ENCODE data around the gene TRMT1.
"Not testable (repeated sequence)": the region's sequence is repeated elsewhere in the genome, so short reads cannot be mapped to it uniquely, and the experiment has no call there.

TRMT1 gene

DNA sequence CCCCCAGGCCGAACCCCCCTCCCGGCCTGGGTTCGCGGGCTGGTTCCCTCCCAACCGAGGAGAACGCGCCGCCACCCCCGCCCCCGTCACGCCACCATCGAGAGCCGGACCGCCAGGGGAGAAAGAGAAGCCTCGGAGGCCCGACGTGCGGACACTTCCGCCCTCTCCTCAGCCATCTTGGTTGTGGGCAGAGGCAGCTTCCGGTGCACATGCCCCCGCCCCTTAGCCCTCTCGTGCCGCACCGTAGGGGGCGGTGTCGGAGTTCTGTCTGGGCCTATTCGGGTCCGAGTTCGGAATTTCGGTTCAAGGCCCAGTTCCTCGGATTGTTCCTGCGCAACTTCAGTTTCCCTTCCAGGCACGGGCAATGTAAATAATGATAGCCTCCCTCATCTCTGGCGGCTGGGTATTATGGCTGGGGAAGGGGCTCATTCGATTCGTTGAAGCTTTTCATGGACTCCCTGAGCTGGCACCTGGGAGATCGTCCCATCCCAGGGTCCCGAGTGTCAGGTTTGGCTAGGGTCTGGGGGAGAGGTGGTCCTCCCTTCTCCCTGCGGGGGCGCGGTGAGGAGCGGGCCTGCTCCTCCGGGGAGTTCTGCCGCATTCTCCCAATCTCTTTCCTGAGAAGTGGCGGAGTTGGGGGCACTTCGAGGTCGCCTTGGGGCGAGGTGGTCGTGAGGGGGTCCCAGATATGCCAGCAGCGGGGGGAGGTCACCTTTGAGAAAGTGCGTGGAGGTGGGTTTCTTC lies 33.8 kb upstream of the TRMT1 start, which contains the start of the genes IER2 and STX10:
TSS of gene IER2 (plus strand) at position 225 of the 744 bp plus-strand sequence. CDS start 2,776 bp downstream, outside the sequence.
TSS of gene STX10 (minus strand) at position 189 of the 744 bp plus-strand sequence. CDS start 202 bp downstream, outside the sequence.
- peak; percentile 82 for DNase-seq

DNA sequence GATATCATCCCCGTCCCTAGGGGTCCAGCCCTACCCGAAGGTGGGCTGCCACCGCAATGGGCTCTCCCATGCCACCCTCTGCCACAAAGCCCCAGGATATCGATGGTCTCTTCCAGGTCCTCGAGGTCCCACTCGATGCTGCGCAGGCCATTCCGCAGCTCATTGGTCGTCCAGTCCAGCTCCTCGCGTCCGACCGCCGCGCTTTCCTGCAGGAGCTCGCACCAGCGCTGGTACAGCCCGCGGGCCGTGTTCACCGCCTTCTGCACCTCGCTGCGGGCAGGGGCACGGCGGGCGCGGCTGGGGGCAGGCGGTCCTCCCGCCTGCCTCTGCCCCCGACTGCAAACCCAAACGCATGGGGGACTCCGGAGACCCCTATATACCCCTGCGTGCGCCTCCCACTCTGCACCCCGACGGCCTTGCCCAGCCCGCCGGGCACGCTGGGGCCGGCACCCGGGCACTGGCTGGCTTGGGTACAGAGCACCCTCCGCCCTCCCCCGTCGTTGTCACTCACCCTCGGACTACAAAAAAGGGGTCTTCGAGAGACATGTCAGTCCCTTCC lies 33.2 kb upstream of the TRMT1 start:
- no peak for DNase-seq

DNA sequence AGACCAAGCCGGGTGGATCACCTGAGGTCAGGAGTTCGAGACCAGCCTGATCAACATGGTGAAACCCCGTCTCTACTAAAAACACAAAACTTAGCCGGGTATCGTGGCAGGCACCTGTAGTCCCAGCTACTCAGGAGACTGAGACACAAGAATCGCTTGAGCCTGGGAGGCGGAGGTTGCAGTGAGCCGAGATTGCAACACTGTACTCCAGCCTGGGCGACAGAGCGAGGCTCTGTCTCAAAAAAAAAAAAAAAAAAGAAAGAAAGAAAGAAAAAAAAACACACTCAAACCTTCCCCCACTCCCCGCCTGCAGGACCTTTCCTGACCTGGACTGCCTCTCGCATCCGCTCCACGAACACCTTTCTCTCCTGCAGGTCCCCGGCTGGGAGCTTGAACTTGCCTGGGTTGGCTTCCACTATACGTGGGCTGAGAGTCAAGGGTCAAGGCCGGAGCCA lies 32.7 kb upstream of the TRMT1 start:
- DNase-seq: not testable (repeated sequence)

DNA sequence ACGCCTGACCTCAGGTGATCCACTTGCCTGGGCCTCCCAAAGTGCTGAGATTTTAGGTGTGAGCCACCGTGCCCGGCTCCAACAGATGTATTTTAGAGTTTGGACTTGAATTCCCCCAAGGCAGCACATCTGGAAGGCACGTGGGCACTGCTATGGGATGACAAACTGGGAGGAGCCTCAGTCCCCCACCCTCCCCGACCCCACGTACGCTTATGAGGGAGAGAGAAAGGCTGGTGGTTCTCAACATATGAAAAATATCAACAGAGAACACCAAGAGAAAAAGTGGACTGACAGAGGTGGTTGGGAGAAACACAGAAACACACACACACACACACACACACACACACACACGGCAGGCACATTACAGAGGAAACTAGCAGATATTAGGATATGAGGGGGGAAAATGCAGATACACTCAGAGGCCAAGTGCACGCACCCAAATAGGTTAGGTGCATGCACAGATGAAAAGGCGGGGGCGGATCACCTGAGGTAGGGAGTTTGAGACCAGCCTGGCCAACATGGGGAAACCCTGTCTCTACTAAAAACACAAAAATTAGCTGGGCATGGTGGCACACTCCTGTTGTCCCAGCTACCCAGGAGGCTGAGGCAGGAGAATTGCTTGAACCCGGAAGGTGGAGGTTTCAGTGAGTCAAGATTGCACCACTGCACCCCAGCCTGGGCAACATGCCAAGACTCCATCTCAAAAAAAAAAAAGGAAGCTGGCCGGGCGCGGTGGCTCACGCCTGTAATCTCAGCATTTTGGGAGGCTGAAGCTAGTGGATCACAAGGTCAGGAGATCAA lies 30.4 kb upstream of the TRMT1 start:
- DNase-seq: no peak

DNA sequence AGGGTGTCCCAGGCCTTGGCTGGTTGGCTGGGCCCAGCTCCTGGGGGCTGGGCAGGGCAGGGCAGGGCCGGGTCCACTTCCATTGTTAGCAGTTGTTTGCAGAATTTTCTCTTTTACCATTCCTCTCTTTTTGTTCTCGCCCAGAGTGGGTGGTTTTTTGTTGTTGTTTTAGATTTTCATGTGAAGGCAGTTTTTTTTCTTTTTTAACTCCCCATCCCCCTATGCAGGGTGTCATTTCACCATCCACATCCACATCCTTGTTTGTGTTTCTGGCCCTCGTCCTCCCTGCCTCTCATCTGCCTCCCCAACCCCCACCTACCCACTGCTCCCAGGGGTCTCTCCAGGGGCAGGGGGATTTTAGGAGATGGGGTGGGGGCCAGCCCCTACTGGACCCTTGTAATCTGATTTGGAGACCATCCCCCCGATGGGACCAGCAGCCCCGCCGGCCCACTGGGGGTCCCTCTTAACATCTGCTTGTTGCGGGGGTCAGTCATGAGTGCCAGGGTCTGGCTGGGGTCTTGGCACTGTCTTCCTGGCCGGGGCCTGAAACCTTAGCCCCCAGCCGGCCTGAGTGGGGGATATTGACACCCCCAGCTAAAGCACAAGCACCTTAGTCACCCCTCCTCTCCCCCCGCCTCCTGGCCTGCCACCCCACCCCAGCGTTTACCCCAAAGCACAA lies 23.2 kb upstream of the TRMT1 start:
- no peak for DNase-seq

DNA sequence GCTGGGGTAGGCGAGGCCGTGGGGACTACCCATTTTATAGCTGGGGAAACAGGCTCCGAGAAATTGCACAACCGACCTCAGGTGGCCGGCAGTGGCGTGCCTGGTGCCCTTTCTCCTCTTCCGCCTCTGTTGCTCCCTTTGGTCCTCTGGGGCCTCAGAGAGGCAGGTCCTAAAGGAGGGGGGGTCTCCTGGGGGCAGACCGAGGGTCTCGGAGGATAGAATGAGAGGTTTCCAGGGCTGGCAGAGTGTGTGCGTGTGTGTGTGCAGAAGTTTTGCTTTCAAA lies 22.3 kb upstream of the TRMT1 start:
- no peak for DNase-seq

DNA sequence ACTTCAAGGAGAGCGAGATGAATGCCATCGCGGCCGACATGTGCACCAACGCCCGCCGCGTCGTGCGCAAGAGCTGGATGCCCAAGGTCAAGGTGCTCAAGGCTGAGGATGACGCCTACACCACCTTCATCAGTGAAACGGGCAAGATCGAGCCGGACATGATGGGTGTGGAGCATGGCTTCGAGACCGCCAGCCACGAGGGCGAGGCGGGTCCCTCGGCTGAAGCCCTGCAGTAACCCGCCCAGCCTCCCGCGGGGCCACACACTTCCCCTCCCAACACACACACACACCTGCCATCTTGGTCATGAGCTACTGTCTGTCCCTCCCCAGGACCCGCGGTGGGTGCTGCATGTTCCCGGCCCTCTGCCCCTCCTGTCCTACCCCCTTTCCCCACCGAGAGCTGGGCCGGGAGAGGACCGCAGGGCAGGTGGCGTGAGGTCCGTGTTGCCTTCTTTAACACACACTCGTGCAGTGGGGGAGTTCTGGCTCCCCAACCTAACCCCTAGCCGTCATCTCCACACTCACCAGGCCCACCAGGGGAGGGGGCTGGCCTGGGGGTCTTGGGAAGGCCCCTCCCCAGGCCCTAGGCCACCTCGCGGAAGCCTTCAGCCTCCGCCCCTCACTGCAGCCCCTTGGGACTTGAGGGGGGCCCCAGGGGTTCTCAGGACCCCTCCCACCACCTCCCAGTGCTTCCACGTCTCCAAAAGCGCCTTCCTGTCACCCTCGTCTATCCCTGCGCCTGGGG lies 21.8 kb upstream of the TRMT1 start:
- DNase-seq: no peak

DNA sequence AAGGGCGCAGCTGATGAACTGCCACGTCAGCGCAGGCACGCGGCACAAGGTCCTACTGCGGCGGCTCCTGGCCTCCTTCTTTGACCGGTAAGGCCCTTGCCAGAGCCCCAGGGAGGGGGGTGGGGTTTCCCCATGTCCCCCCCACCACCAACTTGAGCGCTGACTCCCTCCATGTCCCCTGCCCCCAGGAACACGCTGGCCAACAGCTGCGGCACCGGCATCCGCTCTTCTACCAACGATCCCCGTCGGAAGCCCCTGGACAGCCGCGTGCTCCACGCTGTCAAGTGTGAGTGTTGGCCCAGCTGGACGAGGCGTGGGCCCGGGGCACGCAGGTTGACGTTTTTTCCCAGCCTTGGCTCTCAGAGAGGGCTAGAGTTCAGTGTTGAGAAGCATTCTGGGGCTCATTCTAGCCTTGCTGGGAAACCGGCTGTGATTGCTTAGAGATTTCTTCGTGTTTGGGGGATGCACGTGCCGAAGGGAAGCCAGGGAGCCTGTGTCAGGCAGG lies 20.8 kb upstream of the TRMT1 start:
- no peak for DNase-seq

DNA sequence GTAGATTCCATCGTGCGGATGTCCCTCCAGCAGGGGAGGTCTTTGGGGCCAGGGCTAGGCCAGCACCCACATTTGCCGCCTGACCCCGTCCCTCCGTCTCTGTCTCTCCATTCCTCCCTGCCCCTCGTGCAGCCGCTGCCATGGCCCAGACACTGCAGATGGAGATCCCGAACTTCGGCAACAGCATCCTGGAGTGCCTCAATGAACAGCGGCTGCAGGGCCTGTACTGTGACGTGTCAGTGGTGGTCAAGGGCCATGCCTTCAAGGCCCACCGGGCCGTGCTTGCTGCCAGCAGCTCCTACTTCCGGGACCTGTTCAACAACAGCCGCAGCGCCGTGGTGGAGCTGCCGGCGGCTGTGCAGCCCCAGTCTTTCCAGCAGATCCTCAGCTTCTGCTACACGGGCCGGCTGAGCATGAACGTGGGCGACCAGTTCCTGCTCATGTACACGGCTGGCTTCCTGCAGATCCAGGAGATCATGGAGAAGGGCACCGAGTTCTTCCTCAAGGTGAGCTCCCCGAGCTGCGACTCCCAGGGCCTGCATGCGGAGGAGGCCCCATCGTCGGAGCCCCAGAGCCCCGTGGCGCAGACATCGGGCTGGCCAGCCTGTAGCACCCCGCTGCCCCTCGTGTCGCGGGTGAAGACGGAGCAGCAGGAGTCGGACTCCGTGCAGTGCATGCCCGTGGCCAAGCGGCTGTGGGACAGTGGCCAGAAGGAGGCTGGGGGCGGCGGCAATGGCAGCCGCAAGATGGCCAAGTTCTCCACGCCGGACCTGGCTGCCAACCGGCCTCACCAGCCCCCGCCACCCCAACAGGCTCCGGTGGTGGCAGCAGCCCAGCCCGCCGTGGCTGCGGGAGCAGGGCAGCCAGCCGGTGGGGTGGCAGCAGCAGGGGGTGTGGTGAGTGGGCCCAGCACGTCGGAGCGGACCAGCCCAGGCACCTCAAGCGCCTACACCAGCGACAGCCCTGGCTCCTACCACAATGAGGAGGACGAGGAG lies 18.8 kb upstream of the TRMT1 start:
- DNase-seq: no peak

DNA sequence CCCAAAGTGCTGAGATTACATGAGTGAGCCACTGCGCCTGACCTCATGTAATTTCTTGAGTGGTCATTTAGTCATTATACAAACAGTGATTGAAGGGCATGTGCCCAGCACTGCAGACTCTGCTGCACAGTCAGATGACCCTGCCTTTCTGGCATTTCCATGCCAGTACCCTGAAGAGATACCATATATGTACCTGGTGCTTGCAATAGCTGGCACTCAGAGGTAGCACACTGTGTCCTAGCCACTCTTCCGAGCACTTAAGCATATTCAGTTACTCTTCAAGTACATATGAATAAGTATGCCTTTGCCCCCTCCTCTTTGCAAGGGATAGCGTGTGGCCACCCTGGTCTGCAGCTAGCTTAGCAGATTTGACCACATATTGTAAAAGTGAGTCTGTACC lies 18.1 kb upstream of the TRMT1 start:
- no peak for DNase-seq

DNA sequence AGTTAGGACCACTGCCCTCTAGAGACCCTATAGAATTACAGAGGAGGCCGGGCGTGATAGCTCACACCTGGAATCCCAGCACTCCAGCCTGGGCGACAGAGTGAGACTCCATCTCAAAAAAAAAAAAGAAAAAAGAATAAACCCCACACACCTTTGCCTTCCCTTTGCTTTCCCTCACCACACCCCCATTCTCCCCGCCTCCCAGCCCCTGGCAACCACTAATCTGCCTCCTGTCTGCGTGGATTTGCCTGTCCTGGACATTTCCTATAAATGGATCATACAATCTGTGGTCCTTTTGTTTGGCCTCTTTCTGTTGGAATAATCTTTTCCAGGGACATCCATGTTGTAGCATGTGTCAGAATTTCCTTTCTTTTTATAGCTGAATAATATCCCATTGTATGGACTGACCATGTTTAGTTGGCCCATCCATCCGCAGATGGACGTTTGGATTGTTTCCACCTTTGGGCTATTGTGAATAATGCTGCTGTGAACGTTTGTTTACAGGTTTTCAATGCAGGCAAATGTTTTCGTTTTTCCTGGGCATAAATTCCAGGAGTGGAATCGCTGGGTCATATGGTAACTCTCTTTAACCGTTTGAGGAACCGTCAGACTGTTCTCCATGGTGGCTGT lies 16.8 kb upstream of the TRMT1 start:
- no peak for DNase-seq

DNA sequence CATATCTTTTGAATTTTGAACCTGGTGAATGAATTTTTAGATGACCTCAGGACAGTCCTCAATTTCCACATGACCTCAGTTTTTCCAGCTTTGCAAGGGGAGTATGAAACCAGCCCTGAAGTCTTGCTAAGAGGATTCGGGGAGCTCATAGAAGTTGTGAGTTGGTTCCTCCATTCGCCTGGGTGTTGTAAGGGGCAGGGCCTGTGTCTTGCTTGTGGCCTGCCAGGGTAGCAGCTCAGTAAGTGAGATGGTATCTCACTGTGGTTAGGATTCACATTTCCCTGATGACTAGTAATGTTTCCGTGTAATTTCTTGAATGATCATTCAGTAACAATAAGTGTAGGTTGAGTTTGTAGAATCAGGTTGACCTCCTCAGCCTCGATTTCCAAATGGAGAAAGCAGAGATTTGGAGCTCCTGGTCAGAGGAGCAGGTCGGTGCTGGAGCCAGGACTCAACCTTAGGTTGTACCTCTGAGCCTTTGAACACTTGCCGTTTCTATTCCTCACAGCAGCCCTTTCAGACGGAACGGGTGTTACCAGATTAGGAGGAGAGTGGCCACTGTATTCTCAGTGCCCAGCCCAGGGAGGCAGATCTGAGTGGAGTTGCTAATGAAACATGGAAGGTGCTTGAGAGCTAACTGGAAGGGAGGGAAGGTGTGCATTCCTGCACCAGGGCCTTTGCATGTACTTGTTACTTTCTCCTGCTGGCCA lies 16.1 kb upstream of the TRMT1 start:
- DNase-seq: peak; percentile 14

DNA sequence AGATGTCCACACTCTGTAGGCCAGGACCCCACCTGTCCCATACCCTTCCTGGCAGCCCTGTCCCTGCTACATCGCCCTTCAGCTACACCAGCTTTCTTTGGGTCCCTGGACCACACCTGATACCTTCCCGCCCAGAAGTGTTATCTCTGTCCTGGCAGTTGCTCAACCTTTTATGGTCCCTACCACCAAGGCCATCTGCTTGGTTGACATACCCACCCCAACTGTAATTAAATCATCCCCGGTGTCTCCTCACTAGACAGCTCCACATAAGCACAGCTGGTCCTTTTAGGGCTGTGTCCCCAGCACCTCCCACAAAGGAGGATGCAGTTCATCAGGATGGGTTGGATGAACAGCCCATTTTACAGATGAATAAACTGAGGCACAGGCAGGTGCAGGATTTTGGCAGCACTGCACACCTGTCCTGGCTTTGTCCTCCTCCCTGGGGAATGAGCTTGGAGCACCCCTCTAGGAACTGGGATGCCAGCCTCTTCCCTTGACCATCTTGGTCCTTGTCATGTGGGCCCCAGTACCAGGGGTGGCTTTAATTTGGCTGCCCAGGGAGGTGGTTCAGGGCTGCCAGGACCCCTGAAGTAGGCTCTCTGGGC lies 14.4 kb upstream of the TRMT1 start:
- DNase-seq: no peak

DNA sequence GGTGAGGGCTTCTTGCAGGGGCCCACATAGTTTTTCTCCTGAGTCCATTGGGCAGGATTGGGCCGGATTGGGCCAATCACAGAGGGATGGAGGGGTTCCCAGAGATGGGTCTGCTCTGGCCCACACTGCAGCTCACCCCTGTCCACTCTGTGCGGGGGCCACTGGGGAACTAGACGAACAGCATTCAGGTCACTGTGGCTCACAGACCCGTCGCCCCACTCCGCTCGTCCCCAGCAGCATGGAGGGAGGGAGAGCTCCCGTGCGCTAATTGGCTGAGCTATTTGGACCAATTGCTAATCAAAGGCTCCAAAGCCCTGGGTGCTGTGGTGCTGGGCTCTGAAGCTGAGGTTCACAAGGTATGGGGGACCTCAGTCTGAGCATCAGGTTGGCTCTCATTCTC lies 12.8 kb upstream of the TRMT1 start:
- no peak for DNase-seq

DNA sequence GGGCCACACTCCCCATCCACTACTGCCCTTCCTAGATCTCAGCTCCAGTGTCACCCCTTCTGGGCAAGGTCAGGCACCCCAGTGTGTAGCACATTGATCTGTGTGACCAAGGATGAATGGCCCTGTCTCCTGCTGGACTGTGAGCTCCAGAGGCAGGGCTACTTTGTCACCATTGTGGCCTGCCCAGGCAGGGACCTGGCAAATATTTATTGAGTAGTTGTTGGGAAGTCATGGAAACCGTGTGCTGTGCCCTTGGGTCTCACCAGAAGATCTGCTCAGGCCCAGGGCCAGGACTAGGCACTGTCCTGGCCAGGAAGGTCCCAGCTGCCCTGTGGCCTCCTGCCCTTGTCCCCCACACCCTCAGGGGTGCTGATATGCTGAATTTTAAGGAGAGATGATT lies 12.0 kb upstream of the TRMT1 start:
- no peak for DNase-seq

DNA sequence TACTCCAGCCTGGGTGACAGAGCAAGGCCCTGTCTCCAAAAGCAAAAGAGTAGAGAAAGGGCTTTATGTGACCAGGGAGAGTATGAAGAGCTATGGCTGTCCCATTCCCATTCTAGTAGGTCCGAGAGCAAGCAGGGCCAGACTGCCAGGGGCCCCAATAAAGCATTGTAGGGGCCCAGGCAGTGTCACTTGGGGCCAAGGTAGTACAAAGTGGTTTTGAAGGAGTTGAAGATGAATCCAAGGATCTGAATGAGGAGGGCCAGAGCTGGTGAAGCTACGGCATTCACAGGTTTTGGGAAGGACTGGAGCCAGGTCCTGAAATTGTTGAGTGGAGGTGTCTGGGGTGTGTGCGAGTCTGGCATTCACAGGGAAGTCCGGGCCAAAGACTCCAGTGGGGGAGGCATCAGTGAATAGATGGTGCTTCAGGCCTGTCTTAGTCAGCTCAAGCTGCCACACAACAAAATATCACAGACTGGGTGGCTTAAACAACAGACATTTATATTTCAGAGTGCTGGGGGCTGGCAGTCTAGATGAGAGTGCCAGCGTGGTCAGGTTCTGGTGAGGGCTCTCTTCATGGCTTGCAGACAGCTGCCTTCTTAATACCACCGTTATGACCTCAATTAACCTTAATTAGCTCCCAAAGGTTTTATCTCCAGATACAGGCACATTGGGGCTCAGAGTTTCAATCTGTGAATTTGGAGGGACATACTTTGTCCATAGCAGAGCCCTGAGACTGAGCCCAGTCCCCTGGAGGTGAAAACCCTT lies 11.5 kb upstream of the TRMT1 start:
- no peak for DNase-seq

DNA sequence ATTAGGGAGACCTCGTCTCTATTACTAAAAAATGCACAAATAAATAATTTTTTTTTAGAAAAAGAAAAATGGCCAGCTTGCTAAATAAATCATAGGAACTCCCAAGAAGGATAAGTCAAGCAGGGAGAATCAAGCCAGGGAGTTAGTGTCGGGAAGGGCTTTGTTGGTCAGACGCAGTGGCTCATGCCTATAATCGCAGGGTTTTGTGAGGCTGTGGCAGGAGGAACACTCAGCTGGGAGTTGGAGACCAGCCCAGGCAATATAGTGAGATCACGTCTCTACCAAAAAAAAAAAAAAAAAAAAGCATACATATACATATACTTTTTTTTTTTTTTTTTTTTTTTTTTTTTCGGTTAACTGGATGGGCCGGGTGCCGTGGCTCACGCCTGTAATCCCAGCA lies 10.5 kb upstream of the TRMT1 start:
- no peak for DNase-seq

Data from KG1 (cell line).